Progenitor cell of endocrine pancreas (in vitro differentiated cells): ENCODE data around the gene FUT1. TPM values are rescaled to one million over a fixed set of nuclear protein-coding genes. Genes with fewer than 3 reads are reported as not detected.
"Not testable (repeated sequence)": the region's sequence is repeated elsewhere in the genome, so short reads cannot be mapped to it uniquely, and the experiment has no call there.

Source experiments
- DNase-seq: peaks from one replicate; pipeline ENCODE4 v3.0.0; 2021; ENCODE audit warnings: low spot score; ENCODE audit not compliant: unreplicated experiment
- H3K27ac Mint-ChIP-seq: 2 replicates; pipeline ENCODE4 v1.8.0; 2021; ENCODE audit warnings: mild to moderate bottlenecking, moderate library complexity, mixed read lengths
- H3K27me3 Mint-ChIP-seq: 2 replicates; pipeline ENCODE4 v1.8.0; 2021; ENCODE audit warnings: mixed read lengths
- H3K36me3 Mint-ChIP-seq: 2 replicates; pipeline ENCODE4 v1.8.0; 2022; ENCODE audit warnings: mixed read lengths; ENCODE audit not compliant: insufficient read depth
- H3K4me1 Mint-ChIP-seq: 2 replicates; pipeline ENCODE4 v1.8.0; 2021; ENCODE audit warnings: low read depth, mixed read lengths
- H3K4me3 Mint-ChIP-seq: 2 replicates; pipeline ENCODE4 v1.8.0; 2021; ENCODE audit warnings: low read depth, mild to moderate bottlenecking, moderate library complexity, mixed read lengths
- H3K9me3 Mint-ChIP-seq: 2 replicates; pipeline ENCODE4 v1.8.0; 2021; ENCODE audit warnings: low read depth, mixed read lengths
- CTCF ChIP-seq: fragments of 200-600 bp; sonication (generic); IDR thresholded peaks from one replicate; pipeline ENCODE4 v1.5.0; 2021; ENCODE audit warnings: antibody characterized with exemption, mild to moderate bottlenecking; ENCODE audit not compliant: unreplicated experiment
- total RNA-seq: library from RNA; stranded (reverse); gene quantifications from 2 replicates; pipeline ENCODE4 v1.2.1, GENCODE V29; 2021

FUT1 gene
- total RNA-seq, 1 donor from 2014 or later: 5.4 TPM

DNA sequence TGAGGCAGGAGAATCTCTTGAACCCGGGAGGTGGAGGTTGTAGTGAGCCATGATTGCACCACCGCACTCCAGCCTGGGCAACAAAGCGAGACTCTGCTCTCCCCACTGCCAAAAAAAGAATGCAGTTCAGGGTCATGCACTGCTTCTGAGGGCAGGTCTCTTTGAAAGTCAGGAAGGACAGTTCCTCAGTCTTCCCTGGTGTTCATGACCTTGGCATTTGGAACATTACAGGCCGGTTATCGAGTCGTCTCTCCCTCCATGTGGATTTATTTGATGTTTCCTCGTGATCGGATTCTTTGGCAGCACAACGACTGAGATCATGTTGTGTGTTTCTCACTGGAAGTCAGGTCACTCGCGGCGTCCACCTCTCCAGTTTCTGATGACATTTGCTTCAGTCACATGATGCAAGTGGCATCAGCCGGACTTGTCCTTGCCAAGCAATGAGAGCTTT is 20.1 kb upstream of the FUT1 start:
- Mint-ChIP-seq H3K4me1 (no peaks in the 10 kb centered on the region), H3K27me3 (peaks cover 7% of the 10 kb centered on the region), H3K27ac (no peak overlapping the region), H3K9me3 (no peaks in the 10 kb centered on the region), H3K36me3 (no peaks in the 10 kb centered on the region), H3K4me3 (no peak overlapping the region)
- DNase-seq: no peak
- no peak for TF ChIP-seq CTCF

GRCh38 chr19:48770734-48771472 is 18.5 kb upstream of the FUT1 start:
- Mint-ChIP-seq H3K4me3 (no peak overlapping the region), H3K9me3 (no peaks in the 10 kb centered on the region), H3K27ac (no peak overlapping the region), H3K36me3 (no peaks in the 10 kb centered on the region), H3K4me1 (no peaks in the 10 kb centered on the region), H3K27me3 (peaks cover 8% of the 10 kb centered on the region)
- no peak for TF ChIP-seq CTCF
- no peak for DNase-seq

DNA sequence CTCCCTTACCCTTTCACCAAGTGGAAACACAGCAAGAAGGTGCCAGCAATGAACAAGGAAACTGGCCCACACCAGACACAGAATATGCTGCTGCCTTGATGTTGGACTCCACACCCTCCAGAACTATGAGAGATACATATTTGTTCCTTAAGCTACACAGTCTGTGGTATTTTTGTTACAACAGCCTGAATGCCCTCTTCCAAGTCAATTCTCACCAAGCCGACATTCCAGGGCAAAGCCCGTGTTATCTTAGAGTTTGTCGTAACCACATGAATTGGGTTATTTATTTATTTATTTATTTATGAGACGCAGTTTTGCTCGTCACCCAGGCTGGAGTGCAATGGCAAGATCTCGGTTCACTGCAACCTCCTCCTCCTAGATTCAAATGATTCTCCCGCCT is 17.8 kb upstream of the FUT1 start:
- Mint-ChIP-seq H3K27me3 (peaks cover 12% of the 10 kb centered on the region), H3K4me1 (no peaks in the 10 kb centered on the region), H3K9me3 (no peaks in the 10 kb centered on the region), H3K27ac (no peak overlapping the region), H3K36me3 (no peaks in the 10 kb centered on the region), H3K4me3 (no peak overlapping the region)
- DNase-seq: no peak
- TF ChIP-seq CTCF: no peak

DNA sequence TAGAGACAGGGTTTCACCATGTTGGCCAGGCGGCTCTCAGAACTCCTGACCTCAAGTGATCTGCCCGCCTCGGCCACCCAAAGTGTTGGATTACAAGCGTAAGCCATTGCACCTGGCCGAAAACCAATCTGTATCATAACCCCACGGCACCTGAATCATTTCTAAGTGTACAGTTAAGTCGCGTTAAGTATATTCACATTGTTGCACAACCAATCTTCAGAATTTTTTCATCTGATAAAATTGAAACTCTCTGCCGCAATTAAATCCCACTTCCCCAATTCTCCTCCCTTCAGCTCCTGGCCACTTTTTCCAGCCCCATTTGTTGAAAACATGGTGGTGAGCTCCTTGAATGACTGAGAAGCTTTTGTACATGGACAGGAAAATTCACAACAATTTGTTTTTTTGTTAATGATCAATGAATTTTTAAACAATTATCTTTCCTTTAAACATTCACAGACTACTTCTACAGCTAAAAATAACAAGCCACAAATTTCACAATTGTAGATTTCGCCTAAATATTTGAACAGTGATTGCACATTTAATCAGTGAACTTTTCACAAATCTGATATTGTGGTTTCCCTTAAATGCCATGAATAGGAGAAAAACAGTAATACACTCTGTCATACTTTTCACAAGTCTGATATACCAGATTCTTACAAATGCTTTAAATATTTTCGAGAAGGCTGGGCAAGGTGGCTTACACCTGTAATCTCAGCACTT is 16.7 kb upstream of the FUT1 start:
- Mint-ChIP-seq H3K9me3 (no peaks in the 10 kb centered on the region), H3K27me3 (peaks cover 16% of the 10 kb centered on the region), H3K4me3 (no peak overlapping the region), H3K4me1 (no peaks in the 10 kb centered on the region), H3K27ac (no peak overlapping the region), H3K36me3 (no peaks in the 10 kb centered on the region)
- DNase-seq: no peak
- TF ChIP-seq CTCF: no peak

GRCh38 chr19:48768171-48768753 is 15.8 kb upstream of the FUT1 start:
- not testable (repeated sequence) for DNase-seq, H3K27ac Mint-ChIP-seq, H3K4me1 Mint-ChIP-seq, H3K9me3 Mint-ChIP-seq, H3K4me3 Mint-ChIP-seq, H3K36me3 Mint-ChIP-seq
- peaks cover 16% of the 10 kb centered on the region for H3K27me3 Mint-ChIP-seq

DNA sequence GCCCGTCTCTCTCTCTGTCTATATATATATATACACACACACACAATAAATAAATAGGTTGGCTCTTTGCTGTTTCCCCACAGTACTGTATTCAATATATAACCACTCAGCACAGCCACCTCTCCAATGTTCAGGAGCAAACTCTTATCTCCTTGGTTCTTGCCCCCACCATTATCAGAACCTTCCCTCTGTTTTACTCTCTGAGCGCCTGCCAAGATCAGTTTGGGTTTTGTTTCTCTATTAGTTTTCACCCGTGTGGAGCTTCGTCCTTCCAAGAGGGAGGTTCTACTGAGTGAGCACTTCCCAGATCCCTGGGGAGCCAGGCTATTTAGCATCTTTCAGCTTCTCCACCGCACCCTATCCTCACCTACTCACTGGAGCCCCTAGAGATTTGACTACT is 13.4 kb upstream of the FUT1 start:
- H3K27ac Mint-ChIP-seq, H3K36me3 Mint-ChIP-seq, H3K4me1 Mint-ChIP-seq, H3K4me3 Mint-ChIP-seq, DNase-seq, H3K9me3 Mint-ChIP-seq: not testable (repeated sequence)
- H3K27me3 Mint-ChIP-seq: peaks cover 32% of the 10 kb centered on the region
